ENCODE data around the gene FREY1. TPM values are rescaled to one million over a fixed set of nuclear protein-coding genes. Genes with fewer than 3 reads are reported as not detected.

FREY1 gene, protein sequence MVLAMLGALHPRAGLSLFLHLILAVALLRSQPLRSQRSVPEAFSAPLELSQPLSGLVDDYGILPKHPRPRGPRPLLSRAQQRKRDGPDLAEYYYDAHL
- total RNA-seq = 0.29 and 0.42 TPM in 2 replicates
- 0.21 TPM for polyA plus RNA-seq (2012)

DNA sequence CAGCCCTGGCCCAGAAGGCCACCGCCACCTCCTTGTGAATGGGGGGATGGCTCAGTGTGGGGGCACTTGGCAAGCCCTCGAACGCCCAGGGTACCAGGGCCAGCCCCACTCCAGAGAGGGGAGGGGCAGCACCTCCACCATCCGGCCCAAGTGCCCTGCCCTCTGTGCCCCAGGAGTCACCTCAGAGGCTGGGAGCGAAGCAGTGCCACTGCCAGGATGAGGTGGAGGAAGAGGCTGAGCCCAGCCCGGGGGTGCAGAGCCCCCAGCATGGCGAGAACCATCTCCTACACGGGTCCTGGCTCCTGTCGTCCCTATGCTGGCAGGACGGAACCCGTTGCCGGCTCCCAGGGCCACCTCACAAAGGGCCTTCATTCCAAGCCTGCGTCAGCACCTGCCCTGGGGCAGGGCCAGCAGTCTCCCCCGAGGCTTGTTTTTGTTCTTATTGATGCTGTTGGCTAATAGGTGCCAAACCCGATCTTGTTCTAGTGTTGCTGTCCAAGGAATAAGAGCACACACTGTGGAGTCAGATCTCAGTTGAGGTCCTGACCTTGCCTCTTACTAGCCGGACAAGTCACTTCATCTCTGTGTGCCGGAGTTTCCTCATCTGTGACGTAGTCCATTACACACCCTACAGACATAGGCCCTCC, at the start of gene FREY1:
FREY1 (minus strand) TSS at position 307 of the 647 bp plus-strand sequence; CDS start at position 281, 26 bp downstream.
- DNase-seq (ENCODE audit: low read depth) = no peak

- no peak for DNase-seq (ENCODE audit: low read depth)
These were observed 42.9 kb upstream of the FREY1 start for GRCh38 chr11:45949992-45950407.

DNA sequence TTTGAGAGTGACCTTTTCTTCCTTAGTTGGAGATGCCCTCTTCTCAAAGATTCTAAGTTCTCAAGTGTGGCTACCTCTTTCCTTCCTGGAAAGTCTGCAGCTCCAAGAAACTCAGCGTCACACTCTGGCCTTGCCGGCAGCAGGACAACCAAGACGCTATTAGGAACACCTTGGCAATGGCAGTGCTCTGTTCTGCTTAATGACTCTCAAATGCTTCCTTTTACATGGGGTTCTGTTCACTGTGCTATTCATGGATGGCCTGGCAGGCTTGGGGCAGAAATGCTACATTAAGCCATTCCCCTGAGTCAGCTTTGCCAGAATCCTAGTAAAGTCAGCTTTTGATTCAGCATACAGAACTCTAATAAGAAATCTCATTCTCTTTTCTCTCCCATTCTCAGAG, 41.3 kb upstream of the FREY1 start:
- DNase-seq (ENCODE audit: low read depth) = no peak

DNA sequence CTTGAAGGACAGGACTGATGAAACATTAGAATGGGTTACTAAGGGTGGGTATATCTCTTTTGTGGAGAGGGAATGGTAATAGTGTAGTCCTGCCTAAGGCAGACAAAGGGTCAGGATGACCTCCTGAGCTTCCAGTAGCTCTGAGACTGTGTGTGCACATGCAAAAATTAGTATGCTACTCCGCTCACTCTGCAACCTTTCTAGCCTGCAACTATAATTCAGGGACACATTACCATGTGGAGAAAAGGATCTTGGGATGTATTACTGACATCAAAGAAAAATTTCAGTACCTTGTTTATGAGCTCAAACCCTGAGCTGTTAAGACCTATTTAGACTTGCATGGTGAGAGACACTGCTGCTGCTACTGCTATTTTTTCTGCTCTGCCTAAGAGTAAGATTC, 40.8 kb upstream of the FREY1 start:
- no peak for DNase-seq (ENCODE audit: low read depth)

GRCh38 chr11:45945397-45945999, 38.4 kb upstream of the FREY1 start:
- peak; percentile 33 for DNase-seq (ENCODE audit: low read depth)

DNA sequence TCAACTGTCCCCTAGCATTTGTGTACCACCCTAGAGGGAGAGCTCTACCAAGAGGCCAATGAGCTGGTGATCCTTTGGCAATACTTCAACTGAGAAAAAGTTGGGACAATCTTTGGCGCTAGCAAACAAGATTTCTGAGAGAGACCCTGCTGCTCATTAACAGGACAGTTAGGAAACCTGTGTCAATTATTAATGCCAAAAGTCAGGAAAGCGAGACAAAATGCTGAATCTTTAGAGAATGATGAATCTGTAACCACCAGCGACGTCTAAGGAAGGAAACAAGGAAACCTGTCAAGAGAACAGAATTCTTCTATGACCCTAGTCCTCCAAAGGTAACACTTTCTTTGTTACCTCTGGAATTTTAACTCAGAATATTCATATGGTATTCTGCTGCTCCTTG, 35.3 kb upstream of the FREY1 start:
- no peak for DNase-seq (ENCODE audit: low read depth)

DNA sequence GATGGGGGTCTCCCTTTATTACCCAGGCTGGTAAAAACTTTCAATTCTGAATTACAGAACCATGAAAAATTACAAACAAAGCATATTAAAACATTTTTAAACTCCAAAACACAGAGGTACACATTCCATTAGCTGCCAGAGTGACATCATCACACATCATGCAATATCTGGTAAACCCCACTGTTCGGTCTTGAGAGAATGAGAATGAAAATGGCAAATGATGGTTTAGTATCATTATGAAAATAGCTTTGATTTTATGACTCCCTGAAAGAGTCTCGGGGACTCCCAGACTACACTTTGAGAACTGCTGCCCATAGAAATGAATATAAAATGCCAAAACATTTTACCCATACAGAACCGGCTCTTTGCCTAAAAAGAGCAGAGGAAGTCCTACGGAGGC, 34.2 kb upstream of the FREY1 start:
- no peak for DNase-seq (ENCODE audit: low read depth)

DNA sequence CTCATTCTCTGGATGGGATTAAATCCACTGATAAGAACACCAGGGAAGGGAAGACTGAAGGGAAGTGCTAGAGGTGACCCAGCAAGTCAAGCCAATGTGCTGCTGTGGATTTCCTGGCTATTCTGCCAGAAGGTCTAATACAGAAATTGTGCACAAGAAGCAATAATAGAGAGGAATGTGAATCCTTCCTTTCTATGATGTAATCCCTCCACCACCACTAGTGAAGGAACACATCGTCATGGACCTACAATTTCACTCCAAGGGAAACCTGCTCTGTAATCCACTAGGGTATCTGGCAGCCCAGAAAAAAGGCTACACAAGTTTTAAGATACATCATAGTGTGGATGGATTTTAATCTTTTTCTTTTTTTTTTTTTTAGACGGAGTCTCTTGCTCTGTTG, 32.8 kb upstream of the FREY1 start:
- no peak for DNase-seq (ENCODE audit: low read depth)

DNA sequence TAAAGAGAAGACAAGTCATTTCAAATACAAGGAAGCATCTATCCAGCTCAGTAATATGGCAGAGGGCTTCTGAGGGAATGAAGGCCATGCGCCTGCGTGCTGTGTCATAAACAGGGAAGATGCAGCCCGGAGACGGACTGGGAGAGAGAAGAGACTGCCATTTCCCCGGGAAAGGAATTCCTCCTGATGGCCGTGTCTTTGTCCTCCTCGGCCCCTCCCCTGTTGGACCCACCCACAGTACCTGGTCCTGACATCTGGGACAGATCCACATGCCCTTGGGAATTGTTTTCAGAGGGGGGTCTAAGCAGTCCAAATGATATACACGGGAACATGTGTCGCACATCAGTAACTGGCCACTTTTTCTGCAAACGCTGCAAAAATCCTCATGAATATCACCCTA, 30.8 kb upstream of the FREY1 start:
- DNase-seq (ENCODE audit: low read depth) = no peak

- peak; percentile 31 for DNase-seq (ENCODE audit: low read depth)
These were observed 29.5 kb upstream of the FREY1 start for GRCh38 chr11:45936511-45937054.

DNA sequence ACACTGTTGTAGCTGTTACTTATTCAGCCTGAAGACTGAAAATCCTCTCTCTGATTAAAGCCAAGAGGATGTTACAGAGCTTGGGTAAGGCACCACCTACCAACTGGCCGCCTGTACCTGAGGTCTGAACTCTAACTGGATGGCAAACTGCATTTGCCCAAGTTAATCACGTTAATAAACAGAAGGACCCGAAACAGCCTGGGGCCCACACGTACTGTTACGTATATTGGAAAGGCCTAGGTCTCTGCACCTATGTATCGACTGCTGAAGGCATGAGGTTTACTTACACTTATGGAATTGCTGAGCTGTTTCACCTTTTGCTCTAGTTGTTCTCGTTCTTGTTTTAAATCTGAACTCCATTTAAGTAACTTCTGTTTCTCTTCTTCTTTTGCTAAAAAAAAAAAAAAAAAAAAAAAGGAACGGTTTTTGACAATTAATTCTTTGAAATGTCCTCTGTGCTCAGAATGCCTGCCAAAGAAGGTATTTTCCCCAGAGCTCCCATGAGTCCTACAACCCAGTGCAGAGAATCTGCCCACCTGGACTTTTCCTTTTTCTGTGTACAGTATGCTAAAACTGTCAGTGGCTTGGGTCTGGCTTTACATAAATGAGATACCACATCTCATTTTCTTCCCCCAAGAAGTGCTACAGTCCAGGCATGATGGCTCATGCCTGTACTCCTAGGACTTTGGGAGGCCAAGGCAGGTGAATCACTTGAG, 28.4 kb upstream of the FREY1 start:
- DNase-seq (ENCODE audit: low read depth) = no peak

GRCh38 chr11:45934580-45935318, 27.7 kb upstream of the FREY1 start:
- DNase-seq (ENCODE audit: low read depth) = no peak

GRCh38 chr11:45933846-45934579, 26.9 kb upstream of the FREY1 start:
- DNase-seq (ENCODE audit: low read depth) = no peak

DNA sequence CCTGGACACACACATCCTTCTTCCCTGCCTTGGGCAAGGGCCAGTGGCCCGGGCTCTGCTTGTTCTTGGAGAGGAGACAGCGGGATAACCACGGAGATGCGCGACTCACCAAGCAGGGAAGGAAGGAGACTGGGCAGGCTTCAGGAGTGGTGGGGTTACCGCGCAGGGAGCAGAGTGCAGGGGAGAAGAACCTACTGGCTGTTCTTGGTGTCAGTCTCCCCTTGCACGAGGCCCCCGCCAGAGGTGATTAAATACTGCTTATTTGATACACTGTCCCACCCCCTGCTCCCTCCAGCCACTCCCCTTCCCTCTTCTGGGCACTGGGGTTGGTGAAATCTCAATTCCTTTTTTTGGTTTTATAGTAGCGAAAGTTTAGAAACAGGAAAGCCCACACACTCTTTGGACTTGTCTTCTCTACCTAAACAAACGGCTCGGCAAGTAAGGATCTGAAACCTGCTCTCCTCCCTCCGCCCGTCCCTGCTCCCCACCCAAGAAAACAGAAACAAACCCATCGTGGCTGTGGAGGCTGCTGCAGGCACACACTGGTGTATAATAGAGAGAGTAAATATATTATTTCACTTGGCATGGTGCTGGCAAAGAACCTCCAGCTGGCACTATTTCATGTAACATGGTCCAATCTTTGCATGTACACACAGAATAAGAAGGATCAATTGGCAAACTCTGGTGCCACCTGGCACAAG, 26.2 kb upstream of the FREY1 start:
- peak; percentile 18 for DNase-seq (ENCODE audit: low read depth)

DNA sequence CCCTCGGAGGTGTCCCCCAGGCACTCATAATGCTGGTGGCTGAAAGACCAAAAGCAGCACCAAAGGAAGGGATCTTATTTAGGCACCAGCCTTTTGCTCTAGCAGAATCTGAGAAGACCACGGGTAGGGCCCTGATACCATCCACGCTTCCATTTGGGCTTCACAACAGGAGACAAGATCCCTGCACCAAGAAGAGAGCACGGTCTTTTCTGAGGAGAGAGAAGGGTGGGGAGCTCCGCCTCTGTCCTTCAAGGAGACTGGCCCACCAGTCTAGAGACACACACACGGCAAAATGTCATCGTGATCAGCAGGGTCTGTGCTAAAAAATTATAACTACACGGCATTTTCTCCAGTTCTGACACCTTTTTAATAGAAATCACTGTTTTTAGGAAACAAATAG, 25.1 kb upstream of the FREY1 start:
- no peak for DNase-seq (ENCODE audit: low read depth)

GRCh38 chr11:45931739-45932138, 24.7 kb upstream of the FREY1 start:
- no peak for DNase-seq (ENCODE audit: low read depth)

- no peak for DNase-seq (ENCODE audit: low read depth)
These were observed 24.0 kb upstream of the FREY1 start for GRCh38 chr11:45930951-45931570.

DNA sequence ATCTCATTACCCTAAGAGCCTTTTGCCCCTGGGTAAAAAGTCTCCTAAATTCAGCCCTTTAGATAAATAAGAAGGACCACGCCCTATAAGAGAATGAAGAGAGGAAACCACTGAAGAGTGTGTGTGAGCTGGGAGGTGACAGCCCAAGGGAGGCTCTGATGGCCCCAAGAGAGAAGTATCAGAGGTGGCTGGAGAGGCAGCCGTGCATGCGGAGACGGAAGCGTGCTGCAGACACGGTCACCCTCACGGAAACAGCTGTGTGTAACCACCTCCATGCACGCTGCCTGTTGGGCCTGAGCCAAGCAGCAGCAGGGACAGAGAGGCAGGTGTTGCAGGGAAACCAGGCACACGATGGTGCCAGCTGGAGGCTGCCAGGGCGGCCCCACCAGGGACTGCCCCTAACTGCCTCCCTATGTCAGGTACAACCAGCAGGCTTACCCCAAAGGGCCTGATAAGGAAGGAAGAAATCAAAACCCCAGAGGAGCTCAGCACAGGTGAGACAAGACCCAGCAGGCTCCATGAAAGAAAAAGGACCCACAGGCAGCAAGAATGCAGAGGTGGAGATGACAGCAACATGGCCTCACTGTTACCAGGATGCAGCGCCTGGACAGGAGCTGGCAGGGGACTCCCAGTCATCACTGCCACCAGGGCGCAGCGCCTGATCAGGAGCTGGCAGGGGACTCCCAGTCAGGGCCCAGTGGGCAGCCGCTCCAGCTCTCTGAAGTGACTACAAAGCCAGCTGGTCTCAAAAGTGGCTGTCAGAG, 23.1 kb upstream of the FREY1 start:
- DNase-seq (ENCODE audit: low read depth) = no peak
